Measurements from ENCODE around the gene SYT2. TPM values are rescaled to one million over a fixed set of nuclear protein-coding genes. Genes with fewer than 3 reads are reported as not detected.

SYT2 gene
- total RNA-seq, 1 donor from 2014 or later, result not detected

GRCh38 chr1:202658251-202658759, 51.9 kb downstream of the SYT2 start:
- DNase-seq (ENCODE audit: low read depth), result no peak
- no peak for TF ChIP-seq CTCF (conservative IDR thresholded peaks at IDR 0.05; ENCODE audit: low read depth, low read length)
- H3K4me3 ChIP-seq (ENCODE audit: low read depth, low read length), result no peak overlapping the region

DNA sequence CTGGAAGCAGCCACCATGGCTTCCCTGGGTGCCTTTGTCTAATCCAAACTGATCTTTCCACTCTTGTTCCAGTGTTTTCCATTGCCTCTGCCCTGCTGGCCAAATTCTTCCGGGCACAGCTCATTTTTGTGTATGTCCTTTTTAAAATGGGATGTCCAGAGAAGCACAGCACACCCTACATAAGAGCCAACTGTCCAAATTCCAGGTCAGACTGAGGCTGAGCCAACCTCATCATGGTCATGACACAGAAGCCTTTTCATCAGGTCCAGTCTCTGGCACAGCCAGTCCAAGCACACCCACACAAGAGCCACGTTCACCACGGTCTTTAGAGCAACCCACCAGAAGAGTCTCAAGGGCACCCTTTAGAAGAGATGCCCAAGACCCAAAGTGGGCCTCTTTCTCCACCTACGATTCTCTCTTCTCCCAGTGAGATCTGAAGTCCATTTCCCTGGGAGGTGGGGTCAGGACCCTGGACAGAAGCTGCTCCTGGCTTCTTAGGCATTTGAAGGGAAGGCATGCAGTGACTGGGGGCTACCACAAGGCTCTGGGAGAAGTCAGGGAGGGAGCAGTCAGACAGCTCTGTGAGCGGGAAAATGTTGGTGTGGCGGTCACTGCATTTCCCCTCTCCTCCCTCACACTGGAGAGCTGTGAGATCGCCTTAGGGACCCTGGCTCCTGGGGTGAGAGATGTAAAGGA, 53.2 kb downstream of the SYT2 start:
- TF ChIP-seq CTCF (conservative IDR thresholded peaks at IDR 0.05; ENCODE audit: low read depth, low read length), result peak; percentile 33
- H3K4me3 ChIP-seq (ENCODE audit: low read depth, low read length), result no peak overlapping the region
- DNase-seq (ENCODE audit: low read depth), result no peak

DNA sequence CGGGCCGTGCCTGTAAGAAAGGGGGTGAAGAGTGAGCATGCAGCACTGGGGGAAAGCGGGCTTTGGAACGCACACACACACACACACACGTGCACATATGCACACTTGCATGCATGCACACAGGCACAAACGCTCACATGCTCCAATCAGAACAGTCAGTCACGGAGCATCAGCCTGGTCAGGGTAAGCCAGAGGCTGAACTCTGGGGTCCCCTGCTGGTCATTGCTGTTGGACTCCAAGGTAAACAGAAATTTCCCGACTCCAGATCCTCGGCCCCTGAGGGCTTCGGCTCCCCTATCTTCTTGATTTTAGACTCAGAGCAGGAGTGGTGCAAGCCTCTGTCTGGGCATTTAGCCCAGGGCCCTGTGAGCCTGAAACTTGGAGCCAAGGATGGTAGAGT, 54.2 kb downstream of the SYT2 start:
- H3K4me3 ChIP-seq (ENCODE audit: low read depth, low read length), result no peak overlapping the region
- peak; percentile 21 for TF ChIP-seq CTCF (conservative IDR thresholded peaks at IDR 0.05; ENCODE audit: low read depth, low read length)
- no peak for DNase-seq (ENCODE audit: low read depth)

GRCh38 chr1:202654079-202654478, 56.2 kb downstream of the SYT2 start:
- no peak for DNase-seq (ENCODE audit: low read depth)
- TF ChIP-seq CTCF (conservative IDR thresholded peaks at IDR 0.05; ENCODE audit: low read depth, low read length), result no peak
- H3K4me3 ChIP-seq (ENCODE audit: low read depth, low read length), result no peak overlapping the region

DNA sequence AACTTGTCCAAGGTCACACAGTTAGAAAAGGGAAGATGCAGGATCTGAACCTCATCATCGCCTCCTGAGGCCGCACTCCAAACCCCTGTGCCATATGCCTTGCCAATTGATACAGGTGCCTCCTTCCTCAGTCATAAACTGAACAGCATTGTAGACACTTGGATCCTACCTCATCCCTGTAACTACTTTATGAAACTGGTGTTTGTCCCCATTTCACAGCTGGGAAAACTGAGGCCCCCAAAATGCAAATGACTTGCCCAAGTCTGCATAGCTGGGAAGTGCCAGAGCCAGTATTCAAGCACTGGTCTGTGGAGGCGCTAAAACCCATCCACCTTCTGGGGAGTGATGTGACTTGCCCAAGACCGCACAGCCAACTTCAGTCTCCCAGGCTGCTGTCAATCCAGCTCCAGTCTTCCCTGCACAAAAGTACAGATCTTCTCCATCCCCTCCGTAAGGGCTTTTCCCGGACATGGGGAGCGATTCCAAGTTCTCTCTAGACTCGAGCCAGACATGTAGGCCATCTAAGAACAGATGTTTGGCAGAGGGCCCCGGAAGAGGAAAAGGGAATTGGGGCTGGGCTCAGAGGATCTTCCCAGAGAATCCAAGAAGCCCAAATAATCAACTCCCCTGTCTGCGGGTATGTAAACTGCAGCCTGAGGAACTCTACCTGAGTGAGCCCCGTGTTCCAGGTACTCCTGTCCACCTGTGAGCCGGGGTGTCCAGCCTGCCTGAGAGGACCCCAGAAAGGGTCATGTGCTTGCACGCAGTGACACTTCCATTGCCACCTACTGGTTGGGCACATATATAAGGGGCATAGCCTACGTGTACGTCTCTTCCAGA, 60.5 kb downstream of the SYT2 start:
- DNase-seq (ENCODE audit: low read depth), result no peak

DNA sequence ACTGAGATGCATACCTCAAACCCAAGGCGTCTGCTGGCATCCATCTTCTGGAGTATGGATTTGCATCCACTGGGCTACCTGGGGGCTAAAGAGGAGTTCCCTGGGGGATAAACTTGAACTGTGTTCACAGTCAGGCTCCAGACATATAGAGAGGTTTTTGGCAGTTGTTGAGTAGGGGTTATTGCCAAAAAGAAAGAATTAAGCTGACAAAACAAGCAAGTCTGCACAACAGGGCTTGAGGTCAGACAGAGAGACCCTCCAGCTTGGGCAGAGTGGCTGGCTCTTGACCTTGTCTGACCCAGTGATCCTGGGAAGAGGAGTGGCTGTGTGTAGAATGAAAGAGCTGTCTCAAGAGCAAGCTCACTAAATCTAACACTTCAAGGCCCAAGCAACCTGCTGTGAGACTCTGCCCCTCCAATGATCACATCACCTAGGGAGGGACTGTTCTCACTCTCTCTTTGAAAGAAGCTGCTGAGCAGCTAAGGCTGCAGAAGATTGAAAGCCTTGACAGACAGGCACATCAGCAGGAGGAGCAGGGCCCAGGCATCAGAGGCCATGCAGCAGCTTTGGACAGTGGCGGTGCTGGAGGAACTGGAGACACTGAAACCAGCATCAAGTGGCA, 61.5 kb downstream of the SYT2 start:
- no peak for TF ChIP-seq CTCF (conservative IDR thresholded peaks at IDR 0.05; ENCODE audit: low read depth, low read length)
- no peak overlapping the region for H3K4me3 ChIP-seq (ENCODE audit: low read depth, low read length)
- DNase-seq (ENCODE audit: low read depth), result no peak

More for the DNA sequence above, 60.5 kb downstream of the SYT2 start:
- TF ChIP-seq CTCF (conservative IDR thresholded peaks at IDR 0.05; ENCODE audit: low read depth, low read length), result no peak
- no peak overlapping the region for H3K4me3 ChIP-seq (ENCODE audit: low read depth, low read length)

All from epithelial cell of proximal tubule (primary cell).